HCT116 (cell line): ENCODE data around the gene TEX19. TPM values are rescaled to one million over a fixed set of nuclear protein-coding genes. Genes with fewer than 3 reads are reported as not detected.

Source experiments
- ATAC-seq: fragments of 200-7000 bp; cut with Tn5 transposase; 2 replicates; pipeline ENCODE4 v1.9.1; 2020; ENCODE audit warnings: mild to moderate bottlenecking, moderate library complexity
- BruUV-seq: library from RNA; stranded (reverse); fragments of 400-500 nt; replicated peaks from 2 replicates; lab custom pipeline; 2021; lab: Mats Ljungman, UMichigan
- CTCF ChIA-PET: fragments of 300-600 bp; sonication (Branson Sonifier 250); formaldehyde crosslinking; loops from one replicate; lab custom pipeline; 2021; ENCODE audit warnings: antibody characterized with exemption; lab: Charles Lee
- POLR2A ChIA-PET: fragments of 300-600, 350-600 bp; sonication (Branson Sonifier 250); formaldehyde crosslinking; loops from one replicate; lab custom pipeline; 2021; ENCODE audit warnings: antibody characterized with exemption; lab: Charles Lee
- RAD21 ChIA-PET, 2 experiments: fragments of 300-600 bp; sonication (Branson Sonifier 250); formaldehyde crosslinking; loops; one replicate each; lab custom pipeline; 2023; ENCODE audit warnings: low total read pairs in 2 of 2; ENCODE audit not compliant: uncharacterized antibody in 2 of 2, unreplicated experiment in 2 of 2, low non-redundant PET in 1 of 2; lab: Charles Lee
- DNase-seq: peaks from one replicate; pipeline ENCODE4 v3.0.0-alpha.2; 2010; ENCODE audit warnings: low read depth, low spot score
- H2AFZ ChIP-seq: fragments of 200-600 bp; shearing (Covaris generic), sonication (generic); 2 replicates; pipeline ENCODE4 v1.6.1; 2017; ENCODE audit warnings: low read depth, mixed run types, mixed read lengths, antibody characterized with exemption, low read length; ENCODE audit not compliant: poor library complexity, severe bottlenecking
- H3K27ac ChIP-seq: 2 replicates; pipeline ENCODE4 v1.5.1; 2012; ENCODE audit warnings: low read depth, low read length
- H3K27me3 ChIP-seq: fragments of 200-600 bp; sonication (generic); 2 replicates; pipeline ENCODE4 v1.6.1; 2016; ENCODE audit warnings: mixed run types, low read length, mixed read lengths; ENCODE audit not compliant: insufficient read depth
- H3K36me3 ChIP-seq, 2 experiments: fragments of 200-500 bp in 1 of 2; fragments of 200-600 bp in 1 of 2; sonication (Bioruptor generic) in 1 of 2; sonication (generic) in 1 of 2; 2 replicates each; pipeline versions ENCODE4 v1.5.1 to v1.6.1; 2014 to 2016; ENCODE audit warnings: low read length in 2 of 2, inconsistent platforms in 1 of 2, mixed read lengths in 1 of 2, mixed run types in 1 of 2; ENCODE audit not compliant: insufficient read depth in 2 of 2, control insufficient read depth in 1 of 2
- H3K4me1 ChIP-seq, 2 experiments: fragments of 200-600 bp in 1 of 2; sonication (generic) in 1 of 2; 2 replicates each; pipeline versions ENCODE4 v1.5.1 to v1.6.1; 2012 to 2017; ENCODE audit warnings: low read length in 2 of 2, inconsistent platforms in 1 of 2, mild to moderate bottlenecking in 1 of 2, mixed read lengths in 1 of 2, mixed run types in 1 of 2, moderate library complexity in 1 of 2; ENCODE audit not compliant: insufficient read depth in 2 of 2, control insufficient read depth in 1 of 2
- H3K4me2 ChIP-seq: fragments of 200-600 bp; sonication (generic); 2 replicates; pipeline ENCODE4 v1.6.1; 2017; ENCODE audit warnings: mixed run types, low read length, mixed read lengths
- H3K4me3 ChIP-seq, 2 experiments: fragments of 200-600 bp in 1 of 2; sonication (generic) in 1 of 2; replicated peaks in 1 of 2; 2 replicates each; pipeline ENCODE4 v1.5.1; 2011 to 2016; ENCODE audit warnings: low read length in 2 of 2, control low read depth in 1 of 2, low read depth in 1 of 2, mild to moderate bottlenecking in 1 of 2, mixed read lengths in 1 of 2, mixed run types in 1 of 2
- H3K79me2 ChIP-seq: fragments of 200-600 bp; sonication (generic); 2 replicates; pipeline ENCODE4 v1.6.1; 2017; ENCODE audit warnings: mild to moderate bottlenecking, mixed run types, low read length, moderate library complexity, mixed read lengths; ENCODE audit not compliant: insufficient read depth
- H3K9ac ChIP-seq: fragments of 200-600 bp; sonication (generic); 2 replicates; pipeline ENCODE4 v1.6.1; 2016; ENCODE audit warnings: low read length, mixed read lengths
- H3K9me2 ChIP-seq: fragments of 200-600 bp; sonication (generic), shearing (Covaris generic); 2 replicates; pipeline ENCODE4 v1.6.1; 2017; ENCODE audit warnings: mixed run types, mild to moderate bottlenecking, moderate library complexity; ENCODE audit not compliant: insufficient read depth
- H3K9me3 ChIP-seq, 2 experiments: fragments of 200-500 bp in 1 of 2; fragments of 200-600 bp in 1 of 2; sonication (Bioruptor generic) in 1 of 2; sonication (generic) in 1 of 2; 2 replicates each; pipeline ENCODE4 v1.6.1; 2014 to 2017; ENCODE audit warnings: low read length in 2 of 2, mixed read lengths in 2 of 2, inconsistent platforms in 1 of 2, low read depth in 1 of 2, mild to moderate bottlenecking in 1 of 2, mixed run types in 1 of 2, moderate library complexity in 1 of 2; ENCODE audit not compliant: control insufficient read depth in 1 of 2, insufficient read depth in 1 of 2
- H4K20me1 ChIP-seq: fragments of 200-600 bp; sonication (generic), shearing (Covaris generic); 2 replicates; pipeline ENCODE4 v1.6.1; 2017; ENCODE audit warnings: mixed run types, mild to moderate bottlenecking, moderate library complexity; ENCODE audit not compliant: insufficient read depth
- intact Hi-C: fragments of 100-400 bp; cut with micrococcal nuclease; formaldehyde crosslinking; loops from 2 replicates; pipeline ENCODE4 v1.10.0; 2022
- total RNA-seq: library from RNA; stranded (reverse); gene quantifications from one replicate; pipeline ENCODE4 v1.2.1, GENCODE V29; 2021; ENCODE audit not compliant: unreplicated experiment
- TF ChIP-seq, protein P1 (sequence below): IDR thresholded peaks from 2 replicates; pipeline ENCODE4 v1.6.1; 2011; ENCODE audit warnings: mild to moderate bottlenecking, low read length, moderate library complexity; ENCODE audit not compliant: insufficient replicate concordance; ENCODE audit errors: extremely low read depth

The TEX19 gene
- total RNA-seq, 1 experiment from 2014 or later: 2.1 TPM

GRCh38 chr17:82354804-82355308, 4.2 kb upstream of the TEX19 start:
- intact Hi-C loops: loop anchor here (5.0 kb wide), 3 partner anchors 197 to 412 kb away; partner anchors contain the start of gene RAC3
- ATAC-seq (no peak), DNase-seq (no peak)
- no TSS peak for BruUV-seq
- no peaks in the 10 kb centered on the region for H3K9me2 ChIP-seq
- H3K4me1 ChIP-seq: peaks cover 13 to 34% of the 10 kb centered on the region in 2 experiments; a peak in 3 of 4 replicates
- H3K4me2 ChIP-seq: no peak overlapping the region
- ChIA-PET POLR2A (no interaction called here), CTCF (no interaction called here), RAD21 (no interaction called here)
- H3K27ac ChIP-seq: no peak overlapping the region
- no peak overlapping the region for H2AFZ ChIP-seq
- TF ChIP-seq, protein P1, sequence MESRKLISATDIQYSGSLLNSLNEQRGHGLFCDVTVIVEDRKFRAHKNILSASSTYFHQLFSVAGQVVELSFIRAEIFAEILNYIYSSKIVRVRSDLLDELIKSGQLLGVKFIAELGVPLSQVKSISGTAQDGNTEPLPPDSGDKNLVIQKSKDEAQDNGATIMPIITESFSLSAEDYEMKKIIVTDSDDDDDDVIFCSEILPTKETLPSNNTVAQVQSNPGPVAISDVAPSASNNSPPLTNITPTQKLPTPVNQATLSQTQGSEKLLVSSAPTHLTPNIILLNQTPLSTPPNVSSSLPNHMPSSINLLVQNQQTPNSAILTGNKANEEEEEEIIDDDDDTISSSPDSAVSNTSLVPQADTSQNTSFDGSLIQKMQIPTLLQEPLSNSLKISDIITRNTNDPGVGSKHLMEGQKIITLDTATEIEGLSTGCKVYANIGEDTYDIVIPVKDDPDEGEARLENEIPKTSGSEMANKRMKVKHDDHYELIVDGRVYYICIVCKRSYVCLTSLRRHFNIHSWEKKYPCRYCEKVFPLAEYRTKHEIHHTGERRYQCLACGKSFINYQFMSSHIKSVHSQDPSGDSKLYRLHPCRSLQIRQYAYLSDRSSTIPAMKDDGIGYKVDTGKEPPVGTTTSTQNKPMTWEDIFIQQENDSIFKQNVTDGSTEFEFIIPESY: no peak
- H3K9me3 ChIP-seq: no peaks in the 10 kb centered on the region
- H3K27me3 ChIP-seq: no peaks in the 10 kb centered on the region
- H3K4me3 ChIP-seq: no peak overlapping the region
- no peaks in the 10 kb centered on the region for H3K36me3 ChIP-seq
- no peak overlapping the region for H3K9ac ChIP-seq
- H4K20me1 ChIP-seq: no peaks in the 10 kb centered on the region
- H3K79me2 ChIP-seq: no peaks in the 10 kb centered on the region

GRCh38 chr17:82355770-82356427, 3.1 kb upstream of the TEX19 start:
- Histone ChIP-seq H3K79me2 (no peaks in the 10 kb centered on the region), H3K9me3 (no peaks in the 10 kb centered on the region), H3K27me3 (no peaks in the 10 kb centered on the region), H4K20me1 (no peaks in the 10 kb centered on the region), H3K27ac (no peak overlapping the region), H3K36me3 (no peaks in the 10 kb centered on the region), H3K4me3 (no peak overlapping the region), H3K9ac (no peak overlapping the region), H3K4me2 (no peak overlapping the region), H3K4me1 (peaks cover 13 to 34% of the 10 kb centered on the region in 2 experiments; a peak in 3 of 4 replicates), H3K9me2 (no peaks in the 10 kb centered on the region), H2AFZ (no peak overlapping the region)
- ChIA-PET CTCF (interaction anchor here (1.9 kb wide), 1 partner anchor 198 kb away, joined by 5 read pairs; no protein-coding TSS in a partner anchor), RAD21 (no interaction called here), POLR2A (no interaction called here)
- ATAC-seq: no peak
- intact Hi-C loops: no loop called here
- BruUV-seq: no TSS peak
- no peak for DNase-seq
- TF ChIP-seq, protein P1: no peak
